ENCODE data around the gene MMP10.
"Not testable (repeated sequence)": the region's sequence is repeated elsewhere in the genome, so short reads cannot be mapped to it uniquely, and the experiment has no call there.

MMP10 gene

GRCh38 chr11:102783016-102783415 is 2.6 kb upstream of the MMP10 start:
- no peak for DNase-seq (ENCODE audit: low spot score)

GRCh38 chr11:102781676-102782075 is 1.2 kb upstream of the MMP10 start:
- no peak for DNase-seq (ENCODE audit: low spot score)

GRCh38 chr11:102776454-102776853 is 4.0 kb downstream of the MMP10 start:
- peak; percentile 9 for DNase-seq (ENCODE audit: low spot score)

GRCh38 chr11:102773386-102773785 is 7.0 kb downstream of the MMP10 start:
- no peak for DNase-seq (ENCODE audit: low spot score)

- DNase-seq (ENCODE audit: low spot score), result no peak
Measured at GRCh38 chr11:102771351-102771750, 9.1 kb downstream of the MMP10 start.

GRCh38 chr11:102770191-102770590 is 10.2 kb downstream of the MMP10 start:
- no peak for DNase-seq (ENCODE audit: low spot score)

GRCh38 chr11:102767800-102768199 is 12.6 kb downstream of the MMP10 start:
- no peak for DNase-seq (ENCODE audit: low spot score)

- DNase-seq (ENCODE audit: low spot score), result no peak
Measured at GRCh38 chr11:102763440-102763839, 17.0 kb downstream of the MMP10 start.

- no peak for DNase-seq (ENCODE audit: low spot score)
Measured at GRCh38 chr11:102762361-102762767, 18.1 kb downstream of the MMP10 start.

GRCh38 chr11:102761646-102762238 is 18.7 kb downstream of the MMP10 start:
- peak; percentile 37 for DNase-seq (ENCODE audit: low spot score)

GRCh38 chr11:102760344-102761035 is 19.9 kb downstream of the MMP10 start:
- peak; percentile 84 for DNase-seq (ENCODE audit: low spot score)

- no peak for DNase-seq (ENCODE audit: low spot score)
Measured at GRCh38 chr11:102757823-102758549, 22.4 kb downstream of the MMP10 start.

GRCh38 chr11:102753267-102753666 is 27.2 kb downstream of the MMP10 start:
- DNase-seq (ENCODE audit: low spot score), result no peak

GRCh38 chr11:102751673-102752072 is 28.8 kb downstream of the MMP10 start:
- no peak for DNase-seq (ENCODE audit: low spot score)

GRCh38 chr11:102749101-102749722 is 31.2 kb downstream of the MMP10 start:
- DNase-seq (ENCODE audit: low spot score), result no peak

- DNase-seq (ENCODE audit: low spot score), result not testable (repeated sequence)
Measured at GRCh38 chr11:102746746-102747578, 33.5 kb downstream of the MMP10 start.

- DNase-seq (ENCODE audit: low spot score), result no peak
Measured at GRCh38 chr11:102734650-102735049, 45.8 kb downstream of the MMP10 start.

- DNase-seq (ENCODE audit: low spot score), result peak; percentile 59
Measured at GRCh38 chr11:102733232-102733875, 47.1 kb downstream of the MMP10 start.

- not testable (repeated sequence) for DNase-seq (ENCODE audit: low spot score)
Measured at GRCh38 chr11:102730944-102731343, 49.5 kb downstream of the MMP10 start.

- no peak for DNase-seq (ENCODE audit: low spot score)
Measured at GRCh38 chr11:102729849-102730815, 50.3 kb downstream of the MMP10 start.
